ENCODE data around the gene PLCB4. TPM values are rescaled to one million over a fixed set of nuclear protein-coding genes. Genes with fewer than 3 reads are reported as not detected.

Gene PLCB4
- total RNA-seq, 1 donor from 2014 or later, result 10.5 TPM

DNA sequence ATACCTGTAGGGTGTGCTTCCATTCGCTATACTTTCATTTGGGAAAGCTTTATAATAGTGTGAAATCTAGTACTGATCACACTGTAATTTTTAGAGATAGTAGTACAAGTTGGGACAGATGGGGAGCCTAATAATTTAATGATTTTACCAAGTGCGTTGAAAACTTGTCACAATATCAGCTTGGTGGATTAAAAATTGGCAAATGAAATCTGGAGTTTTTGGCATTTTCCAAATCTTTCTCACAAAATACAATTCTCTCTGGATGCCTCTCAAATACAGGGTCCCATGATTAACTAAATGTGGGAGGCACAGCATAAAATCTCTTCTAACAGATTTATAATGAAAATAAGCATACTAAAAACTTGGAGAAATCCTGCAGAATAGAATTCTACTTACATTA is 96.4 kb downstream of the PLCB4 start:
- Mint-ChIP-seq H3K4me3 (ENCODE audit: unreplicated experiment) (no peak overlapping the region), H3K36me3 (ENCODE audit: low read depth, unreplicated experiment) (no peaks in the 10 kb centered on the region), H3K4me1 (ENCODE audit: unreplicated experiment) (peaks cover 4% of the 10 kb centered on the region), H3K27ac (ENCODE audit: unreplicated experiment) (no peak overlapping the region), H3K27me3 (ENCODE audit: unreplicated experiment) (no peaks in the 10 kb centered on the region), H3K9me3 (ENCODE audit: unreplicated experiment) (no peaks in the 10 kb centered on the region)
- no peak for DNase-seq (ENCODE audit: low spot score)
- TF ChIP-seq, protein P1, sequence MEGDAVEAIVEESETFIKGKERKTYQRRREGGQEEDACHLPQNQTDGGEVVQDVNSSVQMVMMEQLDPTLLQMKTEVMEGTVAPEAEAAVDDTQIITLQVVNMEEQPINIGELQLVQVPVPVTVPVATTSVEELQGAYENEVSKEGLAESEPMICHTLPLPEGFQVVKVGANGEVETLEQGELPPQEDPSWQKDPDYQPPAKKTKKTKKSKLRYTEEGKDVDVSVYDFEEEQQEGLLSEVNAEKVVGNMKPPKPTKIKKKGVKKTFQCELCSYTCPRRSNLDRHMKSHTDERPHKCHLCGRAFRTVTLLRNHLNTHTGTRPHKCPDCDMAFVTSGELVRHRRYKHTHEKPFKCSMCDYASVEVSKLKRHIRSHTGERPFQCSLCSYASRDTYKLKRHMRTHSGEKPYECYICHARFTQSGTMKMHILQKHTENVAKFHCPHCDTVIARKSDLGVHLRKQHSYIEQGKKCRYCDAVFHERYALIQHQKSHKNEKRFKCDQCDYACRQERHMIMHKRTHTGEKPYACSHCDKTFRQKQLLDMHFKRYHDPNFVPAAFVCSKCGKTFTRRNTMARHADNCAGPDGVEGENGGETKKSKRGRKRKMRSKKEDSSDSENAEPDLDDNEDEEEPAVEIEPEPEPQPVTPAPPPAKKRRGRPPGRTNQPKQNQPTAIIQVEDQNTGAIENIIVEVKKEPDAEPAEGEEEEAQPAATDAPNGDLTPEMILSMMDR (IDR thresholded peaks at IDR 0.05; ENCODE audit: unreplicated experiment), result no peak

DNA sequence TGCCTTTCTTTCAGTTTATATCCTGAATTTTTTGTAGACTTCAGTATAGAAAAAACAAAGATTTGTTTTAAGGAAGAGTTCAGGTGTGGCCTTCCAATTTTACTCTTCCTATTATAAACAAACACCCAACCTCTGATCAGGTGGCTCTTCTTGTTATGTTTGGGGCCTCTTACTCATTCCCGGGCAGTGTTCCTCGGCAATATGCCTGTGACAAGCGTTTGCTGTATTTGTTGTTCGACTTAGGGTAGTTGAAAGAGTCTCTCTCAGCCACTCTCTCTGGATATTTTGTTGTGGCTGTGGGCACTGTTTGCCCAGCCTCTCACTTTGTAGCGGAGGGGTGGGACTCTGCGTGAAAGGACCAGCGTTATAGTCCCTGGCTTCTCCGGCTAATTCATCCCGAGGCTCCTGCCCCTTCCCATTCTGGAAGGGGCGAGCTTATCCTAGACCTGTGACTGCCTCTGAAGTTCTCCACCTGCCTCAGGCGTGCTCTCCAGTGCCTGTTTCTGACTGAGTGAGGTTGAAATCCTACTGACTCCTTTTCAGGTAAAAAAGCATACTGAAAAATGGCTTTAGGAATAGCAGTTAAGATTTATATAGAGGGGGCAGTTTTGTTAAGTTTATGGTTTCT is 97.4 kb downstream of the PLCB4 start:
- no peaks in the 10 kb centered on the region for H3K9me3 Mint-ChIP-seq (ENCODE audit: unreplicated experiment)
- H3K27ac Mint-ChIP-seq (ENCODE audit: unreplicated experiment), result no peak overlapping the region
- H3K27me3 Mint-ChIP-seq (ENCODE audit: unreplicated experiment), result no peaks in the 10 kb centered on the region
- TF ChIP-seq, protein P1 (IDR thresholded peaks at IDR 0.05; ENCODE audit: unreplicated experiment), result no peak
- no peak overlapping the region for H3K4me3 Mint-ChIP-seq (ENCODE audit: unreplicated experiment)
- no peak for DNase-seq (ENCODE audit: low spot score)
- H3K4me1 Mint-ChIP-seq (ENCODE audit: unreplicated experiment), result peaks cover 4% of the 10 kb centered on the region
- no peaks in the 10 kb centered on the region for H3K36me3 Mint-ChIP-seq (ENCODE audit: low read depth, unreplicated experiment)

DNA sequence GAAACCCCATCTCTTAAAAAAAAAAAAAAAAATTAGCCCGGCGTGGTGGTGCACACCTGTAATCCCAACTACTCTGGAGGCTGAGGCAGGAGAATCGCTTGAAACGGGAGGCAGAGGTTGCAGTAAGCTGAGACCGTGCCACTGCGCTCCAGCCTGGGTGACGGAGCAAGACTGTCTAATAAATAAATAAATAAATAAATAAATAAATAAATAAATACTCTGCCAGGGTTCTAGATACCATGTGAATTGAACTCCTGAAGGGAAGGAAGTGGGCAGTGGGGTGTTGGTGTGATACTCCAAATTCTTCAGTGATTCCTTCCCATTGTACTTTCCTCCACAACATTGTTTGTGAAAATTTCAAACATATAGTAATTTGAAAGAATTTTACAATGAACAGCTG is 100.5 kb downstream of the PLCB4 start:
- TF ChIP-seq, protein P1 (IDR thresholded peaks at IDR 0.05; ENCODE audit: unreplicated experiment), result no peak
- Mint-ChIP-seq H3K4me1 (ENCODE audit: unreplicated experiment) (peaks cover 14% of the 10 kb centered on the region), H3K27ac (ENCODE audit: unreplicated experiment) (no peak overlapping the region)

DNA sequence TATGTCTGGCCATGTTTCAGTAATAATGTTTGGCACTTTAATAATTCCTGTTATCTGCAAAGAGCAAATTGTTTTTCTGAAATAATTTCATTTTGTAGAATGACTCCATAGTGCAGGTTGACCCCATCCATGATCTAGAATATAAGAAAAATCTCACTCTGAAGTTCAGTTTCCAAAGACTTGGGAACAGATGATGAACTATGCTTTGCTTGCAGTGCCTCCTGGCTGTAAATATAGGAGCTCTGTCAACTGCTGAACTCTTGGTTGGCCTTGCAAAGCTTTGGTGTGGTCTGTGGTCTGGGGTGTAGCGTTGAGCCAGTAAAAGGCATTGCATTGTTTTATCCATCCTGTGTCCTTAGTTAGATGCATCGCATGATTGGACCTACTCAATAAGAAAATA is 104.0 kb downstream of the PLCB4 start:
- no peaks in the 10 kb centered on the region for H3K36me3 Mint-ChIP-seq (ENCODE audit: low read depth, unreplicated experiment)
- H3K9me3 Mint-ChIP-seq (ENCODE audit: unreplicated experiment), result no peaks in the 10 kb centered on the region
- H3K27ac Mint-ChIP-seq (ENCODE audit: unreplicated experiment), result no peak overlapping the region
- no peaks in the 10 kb centered on the region for H3K27me3 Mint-ChIP-seq (ENCODE audit: unreplicated experiment)
- TF ChIP-seq, protein P1 (IDR thresholded peaks at IDR 0.05; ENCODE audit: unreplicated experiment), result no peak
- no peak for DNase-seq (ENCODE audit: low spot score)
- peaks cover 11% of the 10 kb centered on the region for H3K4me1 Mint-ChIP-seq (ENCODE audit: unreplicated experiment)
- H3K4me3 Mint-ChIP-seq (ENCODE audit: unreplicated experiment), result no peak overlapping the region

More for the DNA sequence above, 100.5 kb downstream of the PLCB4 start:
- DNase-seq (ENCODE audit: low spot score), result no peak
- Mint-ChIP-seq H3K27me3 (ENCODE audit: unreplicated experiment) (no peaks in the 10 kb centered on the region), H3K4me3 (ENCODE audit: unreplicated experiment) (no peak overlapping the region), H3K36me3 (ENCODE audit: low read depth, unreplicated experiment) (no peaks in the 10 kb centered on the region), H3K9me3 (ENCODE audit: unreplicated experiment) (no peaks in the 10 kb centered on the region)

DNA sequence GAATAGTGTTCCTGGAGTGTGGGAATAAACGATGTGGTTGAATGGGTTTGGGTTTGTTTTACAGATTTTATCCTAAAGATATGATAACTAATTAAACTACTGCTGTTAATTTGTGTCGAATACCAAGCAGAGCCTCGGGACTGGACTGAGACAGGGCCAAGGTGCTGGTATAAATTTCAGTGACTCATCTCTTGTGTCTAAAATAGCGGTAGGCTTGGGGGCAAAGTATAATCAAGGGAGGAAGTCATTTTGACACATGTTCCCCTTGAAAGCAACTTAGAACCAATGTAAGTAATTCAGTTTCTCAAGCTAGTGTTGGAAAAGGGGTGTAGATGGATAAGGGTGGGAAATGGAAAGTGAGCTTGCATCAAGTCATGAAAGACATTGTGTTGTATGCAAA is 108.4 kb downstream of the PLCB4 start:
- Mint-ChIP-seq H3K9me3 (ENCODE audit: unreplicated experiment) (no peaks in the 10 kb centered on the region), H3K4me3 (ENCODE audit: unreplicated experiment) (no peak overlapping the region), H3K36me3 (ENCODE audit: low read depth, unreplicated experiment) (no peaks in the 10 kb centered on the region), H3K27me3 (ENCODE audit: unreplicated experiment) (no peaks in the 10 kb centered on the region), H3K4me1 (ENCODE audit: unreplicated experiment) (peaks cover 11% of the 10 kb centered on the region), H3K27ac (ENCODE audit: unreplicated experiment) (no peak overlapping the region)
- no peak for DNase-seq (ENCODE audit: low spot score)
- TF ChIP-seq, protein P1 (IDR thresholded peaks at IDR 0.05; ENCODE audit: unreplicated experiment), result no peak

All from endothelial cell (in vitro differentiated cells).